ENCODE results near the gene ACTL9.

ACTL9 gene

GRCh38 chr19:8666814-8667405 is 31.7 kb downstream of the ACTL9 start:
- no peak for ATAC-seq (ENCODE audit: low read depth)
- no peak overlapping the region for H3K27ac ChIP-seq (ENCODE audit: poor library complexity, severe bottlenecking)

GRCh38 chr19:8665468-8666213 is 33.0 kb downstream of the ACTL9 start:
- Histone ChIP-seq H3K27ac (ENCODE audit: poor library complexity, severe bottlenecking) (no peak overlapping the region), H3K4me3 (ENCODE audit: severe bottlenecking) (no peak overlapping the region), H3K36me3 (ENCODE audit: low read depth) (no peaks in the 10 kb centered on the region), H3K4me1 (ENCODE audit: insufficient read depth, poor library complexity, severe bottlenecking) (no peaks in the 10 kb centered on the region), H3K9me3 (ENCODE audit: severe bottlenecking) (no peaks in the 10 kb centered on the region), H3K27me3 (ENCODE audit: insufficient read depth, poor library complexity, severe bottlenecking) (no peaks in the 10 kb centered on the region)
- DNase-seq (ENCODE audit: low spot score) = no peak
- no peak for ATAC-seq (ENCODE audit: low read depth)
- TF ChIP-seq, protein P1, sequence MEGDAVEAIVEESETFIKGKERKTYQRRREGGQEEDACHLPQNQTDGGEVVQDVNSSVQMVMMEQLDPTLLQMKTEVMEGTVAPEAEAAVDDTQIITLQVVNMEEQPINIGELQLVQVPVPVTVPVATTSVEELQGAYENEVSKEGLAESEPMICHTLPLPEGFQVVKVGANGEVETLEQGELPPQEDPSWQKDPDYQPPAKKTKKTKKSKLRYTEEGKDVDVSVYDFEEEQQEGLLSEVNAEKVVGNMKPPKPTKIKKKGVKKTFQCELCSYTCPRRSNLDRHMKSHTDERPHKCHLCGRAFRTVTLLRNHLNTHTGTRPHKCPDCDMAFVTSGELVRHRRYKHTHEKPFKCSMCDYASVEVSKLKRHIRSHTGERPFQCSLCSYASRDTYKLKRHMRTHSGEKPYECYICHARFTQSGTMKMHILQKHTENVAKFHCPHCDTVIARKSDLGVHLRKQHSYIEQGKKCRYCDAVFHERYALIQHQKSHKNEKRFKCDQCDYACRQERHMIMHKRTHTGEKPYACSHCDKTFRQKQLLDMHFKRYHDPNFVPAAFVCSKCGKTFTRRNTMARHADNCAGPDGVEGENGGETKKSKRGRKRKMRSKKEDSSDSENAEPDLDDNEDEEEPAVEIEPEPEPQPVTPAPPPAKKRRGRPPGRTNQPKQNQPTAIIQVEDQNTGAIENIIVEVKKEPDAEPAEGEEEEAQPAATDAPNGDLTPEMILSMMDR (IDR thresholded peaks at IDR 0.05; ENCODE audit: poor library complexity, severe bottlenecking) = no peak

More at GRCh38 chr19:8666814-8667405, 31.7 kb downstream of the ACTL9 start:
- no peaks in the 10 kb centered on the region for H3K36me3 ChIP-seq (ENCODE audit: low read depth)
- no peaks in the 10 kb centered on the region for H3K4me1 ChIP-seq (ENCODE audit: insufficient read depth, poor library complexity, severe bottlenecking)
- H3K27me3 ChIP-seq (ENCODE audit: insufficient read depth, poor library complexity, severe bottlenecking) = no peaks in the 10 kb centered on the region
- no peaks in the 10 kb centered on the region for H3K9me3 ChIP-seq (ENCODE audit: severe bottlenecking)
- TF ChIP-seq, protein P1 (IDR thresholded peaks at IDR 0.05; ENCODE audit: poor library complexity, severe bottlenecking) = no peak
- DNase-seq (ENCODE audit: low spot score) = no peak
- H3K4me3 ChIP-seq (ENCODE audit: severe bottlenecking) = no peak overlapping the region

DNA sequence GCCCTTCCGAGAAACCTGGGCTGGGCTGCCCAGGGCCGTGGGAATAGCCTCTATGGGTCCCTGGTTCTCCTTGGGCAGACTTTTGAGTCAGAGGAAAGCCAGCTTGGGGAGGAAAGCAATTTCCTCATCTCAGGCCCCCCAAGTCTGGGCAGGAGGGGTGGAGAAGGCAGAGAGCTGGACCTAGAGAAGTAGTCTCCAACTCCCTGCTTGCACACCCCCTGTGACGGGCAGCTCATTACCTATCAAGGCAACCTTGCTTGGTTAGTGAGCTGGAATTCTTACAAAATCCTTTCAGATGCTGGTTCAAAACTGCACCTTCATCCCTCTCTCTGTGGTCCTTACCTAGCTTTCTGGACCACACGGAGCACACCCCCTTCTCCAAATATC is 33.9 kb downstream of the ACTL9 start:
- Histone ChIP-seq H3K27ac (ENCODE audit: poor library complexity, severe bottlenecking) (no peak overlapping the region), H3K4me3 (ENCODE audit: severe bottlenecking) (no peak overlapping the region), H3K27me3 (ENCODE audit: insufficient read depth, poor library complexity, severe bottlenecking) (no peaks in the 10 kb centered on the region), H3K4me1 (ENCODE audit: insufficient read depth, poor library complexity, severe bottlenecking) (no peaks in the 10 kb centered on the region), H3K9me3 (ENCODE audit: severe bottlenecking) (no peaks in the 10 kb centered on the region), H3K36me3 (ENCODE audit: low read depth) (no peaks in the 10 kb centered on the region)
- no peak for DNase-seq (ENCODE audit: low spot score)
- TF ChIP-seq, protein P1 (IDR thresholded peaks at IDR 0.05; ENCODE audit: poor library complexity, severe bottlenecking) = no peak
- no peak for ATAC-seq (ENCODE audit: low read depth)

GRCh38 chr19:8663920-8664670 is 34.5 kb downstream of the ACTL9 start:
- Histone ChIP-seq H3K4me3 (ENCODE audit: severe bottlenecking) (no peak overlapping the region), H3K27ac (ENCODE audit: poor library complexity, severe bottlenecking) (no peak overlapping the region), H3K9me3 (ENCODE audit: severe bottlenecking) (no peaks in the 10 kb centered on the region), H3K4me1 (ENCODE audit: insufficient read depth, poor library complexity, severe bottlenecking) (no peaks in the 10 kb centered on the region), H3K27me3 (ENCODE audit: insufficient read depth, poor library complexity, severe bottlenecking) (no peaks in the 10 kb centered on the region), H3K36me3 (ENCODE audit: low read depth) (no peaks in the 10 kb centered on the region)
- DNase-seq (ENCODE audit: low spot score) = no peak
- no peak; the same call in 2 of the 3 replicates for ATAC-seq (ENCODE audit: low read depth)
- TF ChIP-seq, protein P1 (IDR thresholded peaks at IDR 0.05; ENCODE audit: poor library complexity, severe bottlenecking) = no peak

Data from RWPE2 (cell line).